Stimulated activated CD4-positive, alpha-beta T cell treated with anti-CD3 and anti-CD28 coated beads, Interleukin-4, amount 100 ng/mL, for 1 hour (primary cell): ENCODE results near the gene TCAP.

ENCODE experiments used
- DNase-seq: peaks from one replicate; pipeline ENCODE4 v3.0.0-alpha.2; 2020

TCAP gene

GRCh38 chr17:39669897-39670735 is 5.0 kb downstream of the TCAP start:
- DNase-seq: no peak

DNA sequence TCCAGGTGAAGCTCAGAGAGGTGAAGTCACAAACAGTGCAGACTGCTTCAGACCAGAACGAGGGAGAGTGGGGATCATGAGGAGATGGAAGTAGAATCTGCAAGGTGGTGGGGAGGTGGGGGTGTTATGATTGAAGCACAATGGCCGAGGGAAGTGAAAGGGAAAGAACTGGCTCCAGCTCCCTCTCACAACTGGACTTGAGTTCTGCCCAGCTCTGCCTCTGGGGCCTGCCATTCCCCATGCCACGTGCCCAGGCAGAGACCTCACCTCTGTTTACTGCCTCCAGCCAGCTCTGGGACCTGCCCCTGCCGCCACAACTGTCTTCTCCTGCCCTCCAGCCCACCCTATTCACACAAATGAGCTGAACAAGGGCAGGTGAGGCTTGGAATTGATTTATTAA is 5.6 kb downstream of the TCAP start:
- no peak for DNase-seq

- no peak for DNase-seq
Observed at GRCh38 chr17:39671651-39672521, 6.7 kb downstream of the TCAP start.

DNA sequence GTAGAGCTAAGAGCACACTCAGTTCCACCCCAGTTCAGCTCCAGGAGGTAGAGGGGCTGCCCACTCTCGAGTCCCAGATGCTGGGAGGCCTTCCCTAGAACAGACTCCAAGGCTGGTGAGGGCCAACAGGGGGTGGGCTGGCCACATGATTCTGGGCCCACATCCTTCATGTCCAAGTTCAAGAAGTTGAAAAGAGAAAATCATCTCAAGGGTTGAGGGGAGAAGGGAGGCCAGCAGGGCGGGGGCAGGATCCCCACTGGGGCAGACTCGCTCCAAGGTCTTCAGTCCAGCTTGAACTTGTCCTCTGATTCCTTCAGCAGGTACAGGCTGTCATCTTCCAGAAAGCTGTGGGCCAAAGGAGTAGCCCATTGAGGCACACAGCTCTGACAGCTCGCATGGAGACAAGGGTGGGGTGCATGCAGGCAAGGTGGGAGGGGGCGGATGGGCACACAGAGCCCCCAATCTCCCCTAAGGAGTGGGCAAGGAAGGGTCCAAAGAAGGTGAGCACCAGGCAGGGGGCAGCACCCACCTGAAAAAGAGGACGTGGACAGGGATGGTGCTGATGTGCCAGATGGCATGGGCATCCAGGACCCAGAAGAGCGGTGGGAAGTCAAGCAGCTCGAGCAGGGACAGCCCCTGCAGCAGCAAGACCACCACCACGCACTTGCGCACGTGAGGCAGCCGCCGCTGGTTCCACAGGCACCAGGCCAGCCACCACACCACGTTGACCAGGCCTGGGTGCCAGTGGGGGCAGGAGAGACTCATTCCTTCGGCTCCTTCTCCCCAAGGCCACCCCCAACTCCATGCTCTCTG is 7.6 kb downstream of the TCAP start:
- no peak for DNase-seq

GRCh38 chr17:39673335-39674081 is 8.4 kb downstream of the TCAP start:
- DNase-seq: no peak

- no peak for DNase-seq
Observed at GRCh38 chr17:39674179-39674578, 9.0 kb downstream of the TCAP start.

DNA sequence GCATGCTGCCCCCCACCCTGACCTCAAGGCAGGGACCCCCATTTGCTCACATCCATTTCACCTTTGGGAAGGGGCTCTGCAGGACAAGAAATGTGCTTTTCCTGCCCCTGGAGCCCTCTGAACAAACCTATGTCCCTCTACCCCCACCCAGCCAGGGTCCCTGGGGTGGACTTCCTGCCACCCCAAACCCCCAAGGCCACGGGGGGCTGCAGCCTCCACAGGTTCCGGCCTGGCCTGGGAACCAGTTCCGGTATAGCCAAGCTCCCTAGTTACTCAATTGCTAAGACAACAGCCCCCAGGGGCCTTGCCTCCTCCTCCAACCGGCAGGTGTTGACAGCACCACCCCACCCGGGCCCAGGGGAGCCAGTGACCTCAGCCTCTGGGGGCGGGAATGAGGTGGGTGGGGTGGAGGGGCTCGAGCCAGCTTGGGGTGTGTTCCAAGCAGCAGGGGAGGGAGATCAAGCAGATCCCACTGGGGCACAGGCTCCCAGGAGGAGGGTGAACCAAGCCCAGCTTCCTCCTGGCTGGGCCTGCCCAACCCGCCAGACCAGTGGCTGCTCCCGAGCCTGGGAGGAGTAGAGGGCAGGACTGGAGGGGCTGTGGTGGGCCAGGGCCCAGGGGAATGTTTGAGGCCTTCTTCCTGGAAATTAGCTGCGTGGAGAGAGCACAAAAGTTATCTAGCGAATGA is 9.7 kb downstream of the TCAP start:
- DNase-seq: no peak

GRCh38 chr17:39675390-39676082 is 10.4 kb downstream of the TCAP start:
- no peak for DNase-seq

GRCh38 chr17:39676198-39676819 is 11.2 kb downstream of the TCAP start:
- DNase-seq: no peak

DNA sequence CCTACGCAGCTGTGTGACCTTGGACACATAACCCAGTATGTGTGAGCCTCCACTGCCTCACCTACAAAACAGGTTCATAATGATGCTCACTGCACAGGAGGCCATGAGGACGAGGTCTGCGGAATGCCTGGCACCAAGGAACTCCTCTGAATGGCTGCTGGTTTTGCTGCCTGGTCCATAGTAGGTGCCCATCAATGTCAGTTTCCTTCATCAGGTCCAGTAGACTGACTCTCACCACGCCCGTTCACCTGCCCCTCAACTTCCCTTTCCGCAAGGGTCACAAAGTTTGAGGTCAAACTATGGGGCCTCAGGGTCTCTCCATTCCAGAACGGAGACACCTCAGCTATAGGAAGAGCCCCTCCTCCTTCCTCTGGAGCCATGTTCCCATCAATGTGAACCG is 11.9 kb downstream of the TCAP start:
- DNase-seq: no peak

DNA sequence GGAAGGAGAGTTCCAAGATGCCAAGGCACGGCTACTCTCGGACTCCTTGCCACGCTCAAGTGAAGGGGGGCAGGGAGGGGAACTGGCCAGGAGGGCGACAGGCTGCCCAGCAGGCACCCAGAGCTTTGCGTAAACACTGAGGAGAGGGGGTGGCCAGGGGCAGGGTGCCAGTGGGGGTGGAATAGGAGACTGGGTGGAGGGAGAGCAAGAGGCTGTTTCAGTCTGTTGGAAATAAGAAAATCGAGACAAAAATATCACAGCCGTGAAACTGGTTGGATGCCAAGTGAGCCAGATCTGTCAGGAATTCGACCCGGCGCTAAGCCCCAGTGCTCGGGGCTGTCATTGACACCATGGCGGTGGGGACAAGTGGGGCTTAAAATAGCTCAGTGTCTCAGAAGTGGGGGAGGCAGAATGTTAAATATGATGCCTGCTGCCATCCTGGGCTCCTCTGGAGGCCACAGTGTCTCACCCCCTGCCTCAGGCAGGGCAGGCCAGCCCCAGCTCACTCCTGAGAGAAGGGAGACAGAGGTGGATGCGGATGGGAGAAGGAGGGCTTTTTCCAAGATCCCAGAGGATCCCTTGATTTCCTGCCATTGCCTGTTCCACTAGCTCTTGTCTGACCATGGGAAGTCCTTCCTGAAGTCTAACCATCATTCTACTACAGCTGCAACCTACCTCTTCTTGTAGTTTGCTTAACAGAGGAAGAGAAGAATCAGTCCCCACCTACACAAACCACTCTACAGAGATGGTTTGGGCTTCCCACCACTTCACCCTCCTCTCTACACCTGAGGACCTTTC is 12.6 kb downstream of the TCAP start:
- DNase-seq: no peak

GRCh38 chr17:39678340-39679116 is 13.4 kb downstream of the TCAP start:
- no peak for DNase-seq

- DNase-seq: no peak
Observed at GRCh38 chr17:39679521-39680192, 14.5 kb downstream of the TCAP start.

GRCh38 chr17:39683295-39683939 is 18.3 kb downstream of the TCAP start:
- DNase-seq: no peak

- DNase-seq: no peak
Observed at GRCh38 chr17:39684369-39685192, 19.4 kb downstream of the TCAP start.

DNA sequence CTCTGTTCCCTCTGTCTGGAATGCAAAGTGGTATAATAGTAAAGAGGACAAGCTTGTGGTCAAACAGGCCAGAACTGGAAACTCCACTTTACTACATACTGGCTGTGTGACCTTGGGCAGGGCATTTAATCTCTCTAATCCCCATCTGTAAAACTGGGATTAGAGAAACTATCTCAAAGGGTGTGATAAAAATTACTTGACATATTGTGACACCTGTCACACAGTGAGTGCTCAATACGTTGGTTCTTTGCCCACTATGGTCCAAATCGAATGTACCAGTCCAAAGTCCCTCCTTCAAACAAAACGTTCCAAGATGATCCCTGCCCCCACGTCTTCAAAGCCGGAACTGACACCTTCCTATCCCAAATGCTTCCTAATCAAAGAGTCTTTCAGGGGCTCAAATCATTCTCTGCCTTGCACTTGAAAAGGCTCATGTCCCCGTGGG is 22.0 kb downstream of the TCAP start:
- no peak for DNase-seq
